Panc1 (cell line): ENCODE results near the gene MAP1B.

Experiments used
- POLR2AphosphoS5 ChIP-seq: IDR thresholded peaks from 2 replicates; pipeline ENCODE4 v1.6.1; 2012; ENCODE audit warnings: mild to moderate bottlenecking, low read depth, low read length, moderate library complexity
- TF ChIP-seq, protein P1 (sequence below): fragments of 450-650 bp; IDR thresholded peaks from 2 replicates; pipeline ENCODE4 v1.5.1; 2017; ENCODE audit warnings: mild to moderate bottlenecking
- TF ChIP-seq, protein P2 (sequence below), 2 experiments: IDR thresholded peaks; 2 replicates each; pipeline ENCODE4 v1.6.1; 2011 to 2012; ENCODE audit warnings: low read depth in 2 of 2, control low read depth in 1 of 2, low read length in 1 of 2, mild to moderate bottlenecking in 1 of 2, moderate library complexity in 1 of 2; ENCODE audit not compliant: insufficient read depth in 1 of 2

DNA sequence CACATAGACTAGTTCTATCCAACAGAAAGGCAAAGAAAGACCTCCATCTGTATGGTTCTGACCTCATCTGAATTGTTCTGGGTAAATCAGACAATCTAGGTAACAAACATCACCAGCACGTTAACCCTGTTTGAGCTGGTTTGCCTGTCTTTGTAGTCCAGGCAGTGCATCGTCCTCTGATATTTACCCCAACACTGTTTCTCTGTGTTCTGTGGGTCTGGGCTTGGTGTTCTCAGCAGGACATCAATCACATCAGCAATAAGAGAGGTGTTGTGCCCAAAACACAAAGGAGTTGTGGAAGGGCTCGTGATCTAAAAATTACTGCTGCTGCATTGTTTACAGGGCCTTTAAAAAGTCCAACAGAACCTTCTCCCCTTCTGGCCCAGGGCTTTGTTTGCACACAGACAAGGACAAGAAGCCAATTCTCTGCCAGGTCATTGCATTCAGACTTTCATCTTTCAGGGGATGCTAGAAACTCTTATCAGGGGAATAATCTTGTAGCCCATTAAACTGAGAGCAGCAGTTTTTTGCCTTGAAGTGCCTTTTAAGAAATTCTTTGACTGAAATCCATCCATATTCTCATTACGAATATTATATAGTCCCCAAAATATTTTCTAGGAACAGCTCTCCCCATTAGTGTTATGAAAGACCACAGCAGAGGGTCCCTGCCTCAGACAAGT, 30.5 kb upstream of the MAP1B start:
- TF ChIP-seq, protein P1, sequence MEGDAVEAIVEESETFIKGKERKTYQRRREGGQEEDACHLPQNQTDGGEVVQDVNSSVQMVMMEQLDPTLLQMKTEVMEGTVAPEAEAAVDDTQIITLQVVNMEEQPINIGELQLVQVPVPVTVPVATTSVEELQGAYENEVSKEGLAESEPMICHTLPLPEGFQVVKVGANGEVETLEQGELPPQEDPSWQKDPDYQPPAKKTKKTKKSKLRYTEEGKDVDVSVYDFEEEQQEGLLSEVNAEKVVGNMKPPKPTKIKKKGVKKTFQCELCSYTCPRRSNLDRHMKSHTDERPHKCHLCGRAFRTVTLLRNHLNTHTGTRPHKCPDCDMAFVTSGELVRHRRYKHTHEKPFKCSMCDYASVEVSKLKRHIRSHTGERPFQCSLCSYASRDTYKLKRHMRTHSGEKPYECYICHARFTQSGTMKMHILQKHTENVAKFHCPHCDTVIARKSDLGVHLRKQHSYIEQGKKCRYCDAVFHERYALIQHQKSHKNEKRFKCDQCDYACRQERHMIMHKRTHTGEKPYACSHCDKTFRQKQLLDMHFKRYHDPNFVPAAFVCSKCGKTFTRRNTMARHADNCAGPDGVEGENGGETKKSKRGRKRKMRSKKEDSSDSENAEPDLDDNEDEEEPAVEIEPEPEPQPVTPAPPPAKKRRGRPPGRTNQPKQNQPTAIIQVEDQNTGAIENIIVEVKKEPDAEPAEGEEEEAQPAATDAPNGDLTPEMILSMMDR, result no peak
- TF ChIP-seq, protein P2, sequence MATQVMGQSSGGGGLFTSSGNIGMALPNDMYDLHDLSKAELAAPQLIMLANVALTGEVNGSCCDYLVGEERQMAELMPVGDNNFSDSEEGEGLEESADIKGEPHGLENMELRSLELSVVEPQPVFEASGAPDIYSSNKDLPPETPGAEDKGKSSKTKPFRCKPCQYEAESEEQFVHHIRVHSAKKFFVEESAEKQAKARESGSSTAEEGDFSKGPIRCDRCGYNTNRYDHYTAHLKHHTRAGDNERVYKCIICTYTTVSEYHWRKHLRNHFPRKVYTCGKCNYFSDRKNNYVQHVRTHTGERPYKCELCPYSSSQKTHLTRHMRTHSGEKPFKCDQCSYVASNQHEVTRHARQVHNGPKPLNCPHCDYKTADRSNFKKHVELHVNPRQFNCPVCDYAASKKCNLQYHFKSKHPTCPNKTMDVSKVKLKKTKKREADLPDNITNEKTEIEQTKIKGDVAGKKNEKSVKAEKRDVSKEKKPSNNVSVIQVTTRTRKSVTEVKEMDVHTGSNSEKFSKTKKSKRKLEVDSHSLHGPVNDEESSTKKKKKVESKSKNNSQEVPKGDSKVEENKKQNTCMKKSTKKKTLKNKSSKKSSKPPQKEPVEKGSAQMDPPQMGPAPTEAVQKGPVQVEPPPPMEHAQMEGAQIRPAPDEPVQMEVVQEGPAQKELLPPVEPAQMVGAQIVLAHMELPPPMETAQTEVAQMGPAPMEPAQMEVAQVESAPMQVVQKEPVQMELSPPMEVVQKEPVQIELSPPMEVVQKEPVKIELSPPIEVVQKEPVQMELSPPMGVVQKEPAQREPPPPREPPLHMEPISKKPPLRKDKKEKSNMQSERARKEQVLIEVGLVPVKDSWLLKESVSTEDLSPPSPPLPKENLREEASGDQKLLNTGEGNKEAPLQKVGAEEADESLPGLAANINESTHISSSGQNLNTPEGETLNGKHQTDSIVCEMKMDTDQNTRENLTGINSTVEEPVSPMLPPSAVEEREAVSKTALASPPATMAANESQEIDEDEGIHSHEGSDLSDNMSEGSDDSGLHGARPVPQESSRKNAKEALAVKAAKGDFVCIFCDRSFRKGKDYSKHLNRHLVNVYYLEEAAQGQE (IDR thresholded peaks at IDR 0.05; ENCODE audit: insufficient read depth in 1 of 2, low read depth in 2 of 2, low read length in 1 of 2), result no peak
- TF ChIP-seq POLR2AphosphoS5, result no peak
